Tibial nerve (tissue), 4 donors: ENCODE data around the gene NBPF26.
"Not testable (repeated sequence)": the region's sequence is repeated elsewhere in the genome, so short reads cannot be mapped to it uniquely, and the experiment has no call there.

Experiments used
- CTCF ChIP-seq, 5 experiments: fragments of 200-600 bp in 3 of 5; fragments of 450-650 bp in 2 of 5; sonication (generic) in 3 of 5; IDR thresholded peaks; one replicate each; pipeline ENCODE4 v1.5.1; 2016 to 2019; ENCODE audit warnings: antibody characterized with exemption in 5 of 5, mild to moderate bottlenecking in 3 of 5, moderate library complexity in 2 of 5
- EP300 ChIP-seq, 2 donors: sonication (generic); formaldehyde crosslinking; IDR thresholded peaks; one replicate each; pipeline ENCODE4 v1.6.1; 2017; ENCODE audit warnings: antibody characterized with exemption in 2 of 2, mild to moderate bottlenecking in 1 of 2
- POLR2A ChIP-seq, 2 donors: fragments of 450-650 bp; IDR thresholded peaks; one replicate each; pipeline ENCODE4 v1.6.1; 2017; ENCODE audit warnings: antibody characterized with exemption in 2 of 2, mild to moderate bottlenecking in 2 of 2, moderate library complexity in 2 of 2

- TF ChIP-seq CTCF, EP300, POLR2A (IDR thresholded peaks at IDR 0.05): not testable (repeated sequence)
Observed at GRCh38 chr1:120687250-120687649, 36.5 kb upstream of the NBPF26 start.
